Measurements from ENCODE around the gene ARHGAP6. TPM values are rescaled to one million over a fixed set of nuclear protein-coding genes. Genes with fewer than 3 reads are reported as not detected.

The ARHGAP6 gene
- 1.7 TPM for polyA plus RNA-seq (2013, experiment 1 of 4)
- 1.7 TPM for polyA plus RNA-seq (2013, experiment 2 of 4)
- polyA plus RNA-seq (2013, experiment 3 of 4), result 2.2 TPM
- polyA plus RNA-seq (2013, experiment 4 of 4), result 2.2 TPM

DNA sequence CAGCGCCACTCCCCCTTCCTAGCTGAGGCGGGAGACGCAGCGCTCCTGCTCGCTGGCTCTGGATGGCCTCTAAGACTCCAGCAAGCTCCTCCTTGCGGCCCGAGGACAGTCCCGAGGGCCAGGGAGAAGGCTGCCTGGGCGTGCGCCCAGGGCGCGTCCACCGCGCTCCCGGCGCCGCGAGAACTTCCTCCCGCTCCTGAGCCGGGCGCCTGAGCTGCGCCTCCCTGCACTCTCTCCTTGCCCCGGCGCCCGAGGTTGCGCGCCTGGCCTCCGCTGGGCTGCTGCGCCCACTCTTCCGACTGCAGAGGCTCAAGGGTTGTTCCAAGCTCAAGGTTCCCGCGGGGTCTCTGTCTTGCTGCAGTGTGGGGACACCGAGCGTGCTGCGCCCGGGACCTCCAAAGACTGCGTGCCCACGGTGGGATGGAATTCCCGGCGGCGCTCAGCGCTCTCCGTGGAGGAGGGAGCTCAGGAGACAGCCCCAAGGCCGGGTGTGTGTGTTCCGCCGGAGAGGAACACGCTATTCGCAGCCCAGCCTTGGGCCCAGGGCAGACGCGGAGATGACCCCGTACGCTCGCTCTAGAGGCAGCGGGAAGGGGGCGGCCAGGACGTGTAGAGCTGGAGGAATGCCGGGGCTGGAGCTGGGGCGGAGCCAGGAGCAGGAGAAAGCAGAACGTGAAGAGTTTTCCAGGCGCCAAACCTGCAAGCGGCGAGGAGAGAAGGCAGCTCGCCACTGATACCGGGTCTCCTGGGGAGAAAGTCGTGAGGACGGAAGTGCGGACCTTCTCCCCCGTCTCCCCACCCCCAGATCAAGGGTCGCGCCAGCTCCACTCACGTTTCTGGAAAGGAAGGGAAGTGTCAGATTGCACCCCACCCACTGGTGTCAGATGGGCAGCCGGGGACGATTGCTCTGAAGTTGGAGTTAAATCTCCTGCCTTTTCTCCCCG lies at the start of gene ARHGAP6:
Gene ARHGAP6, minus strand, starts transcription at position 753 of the 944 bp plus-strand sequence. CDS start 1,092 bp downstream, outside the sequence.
- WGBS, 2 experiments, result 0% methylated on average over 71 to 73 of the region's 74 CpGs
- Histone ChIP-seq H3K27me3 (ENCODE audit: control insufficient read depth, insufficient read depth, low read length, poor library complexity, severe bottlenecking) (peaks cover 68% of the 10 kb centered on the region), H3K4me3 (ENCODE audit: insufficient read depth, low read depth, low read length) (peak within 1 kb of the TSS; percentile 45)

GRCh38 chrX:11704725-11705495 lies 39.2 kb upstream of the ARHGAP6 start:
- Histone ChIP-seq H3K27me3 (ENCODE audit: control insufficient read depth, insufficient read depth, low read length, poor library complexity, severe bottlenecking) (no peaks in the 10 kb centered on the region), H3K27ac (ENCODE audit: insufficient read depth, low read depth, low read length, poor library complexity, severe bottlenecking) (no peak overlapping the region), H3K36me3 (ENCODE audit: control insufficient read depth, insufficient read depth, low read length) (no peaks in the 10 kb centered on the region), H3K4me1 (ENCODE audit: control insufficient read depth, insufficient read depth, low read length) (no peaks in the 10 kb centered on the region), H3K9me3 (ENCODE audit: control insufficient read depth, low read length) (no peaks in the 10 kb centered on the region), H3K4me3 (ENCODE audit: insufficient read depth, low read depth, low read length) (no peak overlapping the region)
- WGBS, 2 experiments, result 86 to 87% methylated on average over 12 of the region's 12 CpGs

More for the DNA sequence above, at the start of gene ARHGAP6:
- no peaks in the 10 kb centered on the region for H3K36me3 ChIP-seq (ENCODE audit: control insufficient read depth, insufficient read depth, low read length)
- no peaks in the 10 kb centered on the region for H3K9me3 ChIP-seq (ENCODE audit: control insufficient read depth, low read length)
- no peak within 1 kb of the TSS for H3K27ac ChIP-seq (ENCODE audit: insufficient read depth, low read depth, low read length, poor library complexity, severe bottlenecking)
- H3K4me1 ChIP-seq (ENCODE audit: control insufficient read depth, insufficient read depth, low read length), result peaks cover 4% of the 10 kb centered on the region

DNA sequence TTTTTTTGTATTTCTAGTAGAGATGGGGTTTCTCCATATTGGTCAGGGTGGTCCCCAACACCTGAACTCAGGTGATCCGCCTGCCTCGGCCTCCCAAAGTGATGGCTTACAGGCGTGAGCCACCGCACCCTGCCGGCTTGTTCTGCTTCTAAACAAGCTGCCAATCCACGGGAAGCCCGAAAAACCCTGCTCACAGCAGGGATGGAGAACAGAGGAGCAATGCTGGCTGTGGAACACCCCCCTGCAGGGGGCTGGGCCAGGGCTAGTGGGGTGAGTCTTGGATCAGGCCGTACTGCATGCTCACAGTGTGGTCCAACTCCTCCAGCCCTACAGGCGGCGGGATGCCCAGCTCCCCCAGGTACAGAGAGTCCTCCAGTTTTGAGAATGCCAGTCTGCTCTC lies 38.1 kb upstream of the ARHGAP6 start:
- Histone ChIP-seq H3K27me3 (ENCODE audit: control insufficient read depth, insufficient read depth, low read length, poor library complexity, severe bottlenecking) (no peaks in the 10 kb centered on the region), H3K9me3 (ENCODE audit: control insufficient read depth, low read length) (no peaks in the 10 kb centered on the region), H3K36me3 (ENCODE audit: control insufficient read depth, insufficient read depth, low read length) (no peaks in the 10 kb centered on the region), H3K4me1 (ENCODE audit: control insufficient read depth, insufficient read depth, low read length) (no peaks in the 10 kb centered on the region), H3K4me3 (ENCODE audit: insufficient read depth, low read depth, low read length) (no peak overlapping the region), H3K27ac (ENCODE audit: insufficient read depth, low read depth, low read length, poor library complexity, severe bottlenecking) (no peak overlapping the region)
- 91 to 93% methylated on average over 10 of the region's 10 CpGs for WGBS, 2 experiments

GRCh38 chrX:11702965-11703631 lies 37.4 kb upstream of the ARHGAP6 start:
- WGBS, 2 experiments, result 88 to 94% methylated on average over 6 of the region's 6 CpGs
- no peak overlapping the region for H3K4me3 ChIP-seq (ENCODE audit: insufficient read depth, low read depth, low read length)
- H3K9me3 ChIP-seq (ENCODE audit: control insufficient read depth, low read length), result no peaks in the 10 kb centered on the region
- H3K36me3 ChIP-seq (ENCODE audit: control insufficient read depth, insufficient read depth, low read length), result no peaks in the 10 kb centered on the region
- H3K27ac ChIP-seq (ENCODE audit: insufficient read depth, low read depth, low read length, poor library complexity, severe bottlenecking), result no peak overlapping the region
- no peaks in the 10 kb centered on the region for H3K4me1 ChIP-seq (ENCODE audit: control insufficient read depth, insufficient read depth, low read length)
- no peaks in the 10 kb centered on the region for H3K27me3 ChIP-seq (ENCODE audit: control insufficient read depth, insufficient read depth, low read length, poor library complexity, severe bottlenecking)

DNA sequence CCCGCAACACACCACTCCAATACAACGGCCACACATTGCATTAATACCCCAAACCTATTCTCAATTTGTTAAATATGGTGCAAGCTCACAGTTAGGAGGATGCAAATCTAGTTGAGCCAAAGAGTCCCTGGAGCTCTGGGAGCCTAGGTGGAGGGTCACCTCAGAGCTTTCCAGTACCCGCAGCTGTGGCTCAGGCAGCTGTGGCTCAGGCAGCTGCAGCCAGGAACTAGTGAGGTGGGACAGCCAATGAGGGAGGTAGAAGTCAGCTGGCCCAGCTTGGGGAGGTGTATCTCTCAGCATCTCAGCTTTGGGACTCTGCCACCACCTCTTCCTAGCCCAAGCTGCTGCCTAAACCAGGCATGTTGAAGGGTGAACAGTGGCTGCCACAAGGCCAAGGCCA lies 36.7 kb upstream of the ARHGAP6 start:
- Histone ChIP-seq H3K27me3 (ENCODE audit: control insufficient read depth, insufficient read depth, low read length, poor library complexity, severe bottlenecking) (no peaks in the 10 kb centered on the region), H3K36me3 (ENCODE audit: control insufficient read depth, insufficient read depth, low read length) (no peaks in the 10 kb centered on the region), H3K27ac (ENCODE audit: insufficient read depth, low read depth, low read length, poor library complexity, severe bottlenecking) (no peak overlapping the region), H3K4me3 (ENCODE audit: insufficient read depth, low read depth, low read length) (no peak overlapping the region), H3K4me1 (ENCODE audit: control insufficient read depth, insufficient read depth, low read length) (no peaks in the 10 kb centered on the region), H3K9me3 (ENCODE audit: control insufficient read depth, low read length) (no peaks in the 10 kb centered on the region)
- WGBS, 2 experiments, result 88 to 100% methylated on average over 2 to 3 of the region's 3 CpGs

DNA sequence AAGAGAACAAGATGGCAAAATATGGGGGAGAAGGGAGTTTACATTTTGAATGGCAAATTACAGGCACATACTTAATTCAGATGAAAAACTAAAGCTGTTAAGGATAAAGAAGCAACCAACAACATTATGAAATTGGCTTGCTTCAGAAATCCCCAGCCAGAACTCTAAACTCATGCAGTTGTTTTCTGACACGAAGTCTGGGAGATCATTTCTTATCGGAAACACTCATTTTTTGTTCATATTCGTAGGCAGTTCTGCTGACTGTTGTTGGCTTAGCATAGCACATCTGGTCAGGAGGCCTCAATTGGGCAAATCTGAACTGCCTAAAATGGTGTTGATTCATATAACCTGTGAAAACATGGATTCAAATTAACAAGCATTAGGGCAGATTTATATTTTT lies 33.0 kb upstream of the ARHGAP6 start:
- no peak overlapping the region for H3K27ac ChIP-seq (ENCODE audit: insufficient read depth, low read depth, low read length, poor library complexity, severe bottlenecking)
- no peaks in the 10 kb centered on the region for H3K36me3 ChIP-seq (ENCODE audit: control insufficient read depth, insufficient read depth, low read length)
- no peaks in the 10 kb centered on the region for H3K9me3 ChIP-seq (ENCODE audit: control insufficient read depth, low read length)
- no peaks in the 10 kb centered on the region for H3K4me1 ChIP-seq (ENCODE audit: control insufficient read depth, insufficient read depth, low read length)
- H3K27me3 ChIP-seq (ENCODE audit: control insufficient read depth, insufficient read depth, low read length, poor library complexity, severe bottlenecking), result no peaks in the 10 kb centered on the region
- H3K4me3 ChIP-seq (ENCODE audit: insufficient read depth, low read depth, low read length), result no peak overlapping the region
- 92 to 96% methylated on average over 3 of the region's 3 CpGs for WGBS, 2 experiments

DNA sequence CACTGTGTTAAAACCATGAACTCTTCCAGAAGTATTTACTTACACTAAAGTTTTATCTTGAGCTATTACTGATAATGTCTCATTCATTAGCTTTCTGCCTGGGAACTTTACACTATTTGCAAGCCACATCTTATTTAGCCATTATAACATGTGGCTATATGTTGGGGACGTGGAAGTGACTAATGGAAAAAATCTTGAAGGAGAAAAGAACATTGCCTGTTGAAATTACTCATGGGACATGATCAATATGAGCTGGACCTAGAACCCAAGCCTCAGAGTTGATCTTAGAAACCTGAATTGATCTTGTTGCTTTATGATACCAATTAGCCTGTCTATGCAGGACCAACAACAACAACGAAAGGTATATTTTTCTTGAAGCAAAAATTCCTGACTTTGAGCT lies 22.5 kb upstream of the ARHGAP6 start:
- H3K9me3 ChIP-seq (ENCODE audit: control insufficient read depth, low read length), result no peaks in the 10 kb centered on the region
- 92 to 94% methylated on average over 2 of the region's 2 CpGs for WGBS, 2 experiments
- no peak overlapping the region for H3K4me3 ChIP-seq (ENCODE audit: insufficient read depth, low read depth, low read length)
- no peaks in the 10 kb centered on the region for H3K4me1 ChIP-seq (ENCODE audit: control insufficient read depth, insufficient read depth, low read length)
- no peak overlapping the region for H3K27ac ChIP-seq (ENCODE audit: insufficient read depth, low read depth, low read length, poor library complexity, severe bottlenecking)
- H3K27me3 ChIP-seq (ENCODE audit: control insufficient read depth, insufficient read depth, low read length, poor library complexity, severe bottlenecking), result no peaks in the 10 kb centered on the region
- H3K36me3 ChIP-seq (ENCODE audit: control insufficient read depth, insufficient read depth, low read length), result no peaks in the 10 kb centered on the region

GRCh38 chrX:11687157-11687556 lies 21.4 kb upstream of the ARHGAP6 start:
- H3K4me3 ChIP-seq (ENCODE audit: insufficient read depth, low read depth, low read length), result no peak overlapping the region

DNA sequence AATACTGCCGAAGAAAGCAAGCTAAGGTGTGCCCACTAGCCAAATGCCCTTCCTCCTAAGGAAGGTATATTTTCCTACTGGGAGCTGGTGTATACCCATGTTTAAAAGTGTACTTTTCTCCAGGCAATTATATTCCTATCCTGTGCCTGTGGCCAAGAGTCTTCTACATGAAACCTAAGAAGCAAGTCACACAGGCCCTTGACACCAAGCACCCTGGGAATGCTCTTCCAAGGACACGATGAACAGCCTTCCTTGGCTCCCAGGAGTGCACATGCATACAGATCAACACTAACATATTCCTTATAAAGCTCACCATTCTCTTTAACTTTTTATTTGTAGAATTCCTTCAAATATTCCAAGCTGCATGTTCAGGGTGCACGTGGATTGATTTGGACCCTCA lies 17.3 kb upstream of the ARHGAP6 start:
- 91 to 96% methylated on average over 2 to 3 of the region's 3 CpGs for WGBS, 2 experiments
- H3K36me3 ChIP-seq (ENCODE audit: control insufficient read depth, insufficient read depth, low read length), result no peaks in the 10 kb centered on the region

More at GRCh38 chrX:11687157-11687556, 21.4 kb upstream of the ARHGAP6 start:
- Histone ChIP-seq H3K27ac (ENCODE audit: insufficient read depth, low read depth, low read length, poor library complexity, severe bottlenecking) (no peak overlapping the region), H3K4me1 (ENCODE audit: control insufficient read depth, insufficient read depth, low read length) (no peaks in the 10 kb centered on the region), H3K27me3 (ENCODE audit: control insufficient read depth, insufficient read depth, low read length, poor library complexity, severe bottlenecking) (no peaks in the 10 kb centered on the region), H3K9me3 (ENCODE audit: control insufficient read depth, low read length) (no peaks in the 10 kb centered on the region), H3K36me3 (ENCODE audit: control insufficient read depth, insufficient read depth, low read length) (no peaks in the 10 kb centered on the region)
- 93 to 94% methylated on average over 2 of the region's 2 CpGs for WGBS, 2 experiments

More for the DNA sequence above, 17.3 kb upstream of the ARHGAP6 start:
- H3K4me3 ChIP-seq (ENCODE audit: insufficient read depth, low read depth, low read length), result no peak overlapping the region
- no peak overlapping the region for H3K27ac ChIP-seq (ENCODE audit: insufficient read depth, low read depth, low read length, poor library complexity, severe bottlenecking)
- no peaks in the 10 kb centered on the region for H3K9me3 ChIP-seq (ENCODE audit: control insufficient read depth, low read length)
- H3K4me1 ChIP-seq (ENCODE audit: control insufficient read depth, insufficient read depth, low read length), result no peaks in the 10 kb centered on the region
- H3K27me3 ChIP-seq (ENCODE audit: control insufficient read depth, insufficient read depth, low read length, poor library complexity, severe bottlenecking), result no peaks in the 10 kb centered on the region
